Stromal cell of bone marrow (primary cell): ENCODE measurements around the gene PCDHGC3.

Experiments
- DNase-seq: peaks from one replicate; pipeline ENCODE4 v3.0.0-alpha.2; 2012; ENCODE audit warnings: low read depth

The PCDHGC3 gene

GRCh38 chr5:141508798-141509611 lies 33.2 kb downstream of the PCDHGC3 start:
- peak; percentile 97 for DNase-seq

GRCh38 chr5:141510160-141510559 lies 34.4 kb downstream of the PCDHGC3 start:
- DNase-seq = no peak

- no peak for DNase-seq
These were observed 35.3 kb downstream of the PCDHGC3 start for GRCh38 chr5:141510850-141511601.

- DNase-seq = no peak
These were observed 36.1 kb downstream of the PCDHGC3 start for GRCh38 chr5:141511771-141512325.

- DNase-seq = peak; percentile 49
These were observed 36.7 kb downstream of the PCDHGC3 start for GRCh38 chr5:141512390-141512910.

- DNase-seq = no peak
These were observed 37.3 kb downstream of the PCDHGC3 start for GRCh38 chr5:141512911-141513626.

GRCh38 chr5:141513627-141514329 lies 38.0 kb downstream of the PCDHGC3 start:
- DNase-seq = peak; percentile 92

- DNase-seq = peak; percentile 30
These were observed 38.8 kb downstream of the PCDHGC3 start for GRCh38 chr5:141514330-141515133.

- no peak for DNase-seq
These were observed 39.4 kb downstream of the PCDHGC3 start for GRCh38 chr5:141515141-141515540.

- DNase-seq = no peak
These were observed 40.3 kb downstream of the PCDHGC3 start for GRCh38 chr5:141515946-141516671.

GRCh38 chr5:141516672-141517025 lies 40.9 kb downstream of the PCDHGC3 start:
- peak; percentile 39 for DNase-seq

GRCh38 chr5:141517312-141517711 lies 41.5 kb downstream of the PCDHGC3 start:
- DNase-seq = no peak

GRCh38 chr5:141517880-141518617 lies 42.3 kb downstream of the PCDHGC3 start:
- no peak for DNase-seq

- no peak for DNase-seq
These were observed 42.9 kb downstream of the PCDHGC3 start for GRCh38 chr5:141518618-141519015.

- peak; percentile 43 for DNase-seq
These were observed 44.1 kb downstream of the PCDHGC3 start for GRCh38 chr5:141519605-141520565.

- DNase-seq = peak; percentile 99
These were observed 45.5 kb downstream of the PCDHGC3 start for GRCh38 chr5:141521244-141521781.

- no peak for DNase-seq
These were observed 46.5 kb downstream of the PCDHGC3 start for GRCh38 chr5:141522301-141522700.

- DNase-seq = no peak
These were observed 48.2 kb downstream of the PCDHGC3 start for GRCh38 chr5:141523991-141524390.
